Gastroesophageal sphincter (tissue), 3 donors: ENCODE results near the gene LILRA2.

Source experiments
- CTCF ChIP-seq, 4 experiments: fragments of 200-600 bp in 2 of 4; fragments of 450-650 bp in 2 of 4; sonication (generic) in 1 of 4; IDR thresholded peaks; one replicate each; pipeline ENCODE4 v1.5.1; 2017 to 2019; ENCODE audit warnings: antibody characterized with exemption in 4 of 4, mild to moderate bottlenecking in 2 of 4, moderate library complexity in 2 of 4
- POLR2AphosphoS5 ChIP-seq: sonication (generic); formaldehyde crosslinking; IDR thresholded peaks from one replicate; pipeline ENCODE4 v1.6.1; 2017; ENCODE audit warnings: antibody characterized with exemption

- TF ChIP-seq CTCF (IDR thresholded peaks at IDR 0.05) (no peak), POLR2AphosphoS5 (no peak)
These were observed 41.1 kb upstream of the LILRA2 start for GRCh38 chr19:54532528-54532927.
